ENCODE data around the gene GSTM4. TPM values are rescaled to one million over a fixed set of nuclear protein-coding genes. Genes with fewer than 3 reads are reported as not detected.
A peak's percentile ranks its signal among the peaks of the same experiment; 100 is the strongest.

The GSTM4 gene
- total and polyA plus RNA-seq, 2 of the 4 experiments (the other 2 are of a cell fraction), result 10.4 to 37.8 TPM

DNA sequence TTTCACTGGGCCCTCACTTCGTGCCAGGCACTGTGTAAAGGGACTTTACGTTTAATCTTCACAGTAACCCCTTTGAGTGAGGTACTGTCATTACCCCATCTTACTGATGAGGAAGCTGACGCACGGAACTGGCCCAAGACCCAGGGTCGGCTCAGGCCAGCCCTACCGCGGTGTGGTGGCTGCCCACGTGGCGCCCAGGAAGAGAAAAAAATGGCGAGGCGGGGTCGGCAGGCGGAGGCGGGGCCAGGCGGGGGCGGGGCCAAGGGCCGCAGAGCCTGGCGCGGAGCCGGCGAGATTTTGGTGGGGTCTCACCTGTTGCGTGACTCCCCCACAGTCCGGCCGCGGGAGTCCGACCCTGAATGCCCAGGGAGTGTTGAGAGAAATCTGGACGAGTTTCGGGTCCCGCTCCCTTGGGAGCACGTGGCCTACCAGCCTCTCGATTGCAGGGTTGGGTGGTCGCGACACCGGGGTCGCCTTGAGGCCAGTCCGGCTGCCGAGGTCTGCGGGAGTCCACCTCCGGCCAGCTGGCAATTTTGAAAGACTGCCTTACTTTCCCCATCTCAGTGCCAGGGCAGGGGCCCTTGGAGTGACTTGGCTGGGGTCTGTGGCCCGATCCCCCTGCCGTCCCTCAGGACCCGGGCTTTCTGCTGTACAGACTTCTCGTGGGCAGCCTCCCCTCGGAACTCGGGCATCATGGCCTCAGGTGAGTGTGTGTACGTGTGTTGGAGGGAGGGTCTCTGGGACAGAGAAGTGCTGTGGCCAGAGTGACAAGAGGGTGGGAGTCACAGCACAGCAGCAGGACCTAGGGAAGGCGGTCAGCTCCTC lies 36.1 kb upstream of the GSTM4 start, which contains the start of the genes AMPD2 and GNAT2:
Gene AMPD2 (plus strand): TSS at position 262 of the 825 bp plus-strand sequence. CDS start 1,339 bp downstream, outside the sequence.
Gene GNAT2 (minus strand): TSS at position 41 of the 825 bp plus-strand sequence. CDS start 6,746 bp downstream, outside the sequence.
- peak within 1 kb of the TSS; percentile 99 for H3K27ac ChIP-seq (ENCODE audit: insufficient read depth, low read length)
- peak within 1 kb of the TSS; percentile 99 for H3K4me2 ChIP-seq (ENCODE audit: low read depth, low read length)
- peak within 1 kb of the TSS; percentile 96 for H3K4me3 ChIP-seq (ENCODE audit: insufficient read depth, low read depth, low read length)
- ChIA-PET CTCF (interaction anchor here (0.6 to 2.0 kb wide), 5 partner anchors 10 to 126 kb away, joined by 3 to 6 read pairs (median 4); partner anchors contain the start of gene CYB561D1), POLR2A (ENCODE audit: unreplicated experiment) (interaction anchor here (1.5 kb wide), 1 partner anchor 71 kb away, joined by 5 read pairs; the partner anchor contains the start of gene GNAI3)
- H3K27me3 ChIP-seq (ENCODE audit: control insufficient read depth, insufficient read depth, low read length), result no peaks in the 10 kb centered on the region
- peak within 1 kb of the TSS; percentile 99 for H3K14ac ChIP-seq (replicated peaks; ENCODE audit: low read depth, low read length)
- peak within 1 kb of the TSS; percentile 81 for H2BK15ac ChIP-seq (ENCODE audit: low read depth, low read length)
- H3K23ac ChIP-seq (ENCODE audit: low read depth, low read length), result peak within 1 kb of the TSS; percentile 99
- peak within 1 kb of the TSS; percentile 97 for H3K18ac ChIP-seq (ENCODE audit: low read depth, low read length)
- H2AFZ ChIP-seq (replicated peaks; ENCODE audit: low read length, poor library complexity), result peak within 1 kb of the TSS; percentile 84
- peak within 1 kb of the TSS; percentile 99 for H3K4ac ChIP-seq (ENCODE audit: low read depth, low read length)
- H4K91ac ChIP-seq (ENCODE audit: insufficient read depth, low read depth, low read length), result peak within 1 kb of the TSS; percentile 100
- dilution Hi-C loops (cut with HindIII; ENCODE audit: low sequenced_read_pairs, unreplicated experiment) (no loop called here), in situ Hi-C loops (cut with MboI; ENCODE audit: low sequenced_read_pairs) (loop anchor here (5.0 kb wide), 1 partner anchor 72 kb away; the partner anchor contains the start of gene GNAI3), intact Hi-C loops (cut with micrococcal nuclease) (loop anchor here (2.0 to 10.0 kb wide), 2 partner anchors 71 to 335 kb away; partner anchors contain the start of genes GNAI3 and PSRC1)
- H4K5ac ChIP-seq (ENCODE audit: low read depth, low read length), result peak within 1 kb of the TSS; percentile 97
- H2BK5ac ChIP-seq (ENCODE audit: low read depth, low read length, poor library complexity, severe bottlenecking), result peak within 1 kb of the TSS; percentile 97
- peak within 1 kb of the TSS; percentile 85 to 99 for H4K8ac ChIP-seq (ENCODE audit: low read depth in 2 of 2, low read length in 2 of 2)
- H3K9ac ChIP-seq (ENCODE audit: low read depth, low read length), result peak within 1 kb of the TSS; percentile 99
- BruUV-seq (replicated peaks), result TSS peak; percentile 22
- H2AK9ac ChIP-seq (replicated peaks; ENCODE audit: low read depth, low read length, poor library complexity), result peak within 1 kb of the TSS; percentile 100
- no peaks in the 10 kb centered on the region; the same call in 1 of the 2 replicates for H3K36me3 ChIP-seq (ENCODE audit: control insufficient read depth, insufficient read depth, low read length)
- peaks cover 44% of the 10 kb centered on the region for H3K9me1 ChIP-seq (ENCODE audit: insufficient read depth, low read length)
- H2AK5ac ChIP-seq (ENCODE audit: low read depth, low read length), result peak within 1 kb of the TSS; percentile 100
- ATAC-seq (ENCODE audit: low read depth), result peak; percentile 41
- H3K4me1 ChIP-seq (ENCODE audit: control insufficient read depth, insufficient read depth, low read length), result peaks cover 46% of the 10 kb centered on the region
- 3% methylated on average over 9 of the region's 47 CpGs; no CpG with 5 or more reads in 1 of the 2 experiments for WGBS, 2 experiments (ENCODE audit: extremely low coverage in 2 of 2, insufficient read length in 1 of 2)
- peaks cover 16 to 78% of the 10 kb centered on the region in 2 experiments; a peak in 3 of 4 replicates for H3K79me1 ChIP-seq (ENCODE audit: low read depth in 1 of 2, low read length in 2 of 2)
- DNase-seq, result peak; percentile 89
- H4K20me1 ChIP-seq (ENCODE audit: insufficient read depth, low read length), result peaks cover 39% of the 10 kb centered on the region
- H2BK120ac ChIP-seq (ENCODE audit: low read depth, low read length), result peak within 1 kb of the TSS; percentile 95
- H3K9me3 ChIP-seq (ENCODE audit: control insufficient read depth, insufficient read depth, low read length), result no peaks in the 10 kb centered on the region
- H2BK20ac ChIP-seq (ENCODE audit: low read depth, low read length), result peak within 1 kb of the TSS; percentile 89
- peak within 1 kb of the TSS; percentile 91 for H3K56ac ChIP-seq (ENCODE audit: extremely low read depth, insufficient read depth, low read length)
- peak; percentile 64 for TF ChIP-seq POLR2A (IDR thresholded peaks at IDR 0.05; ENCODE audit: low read depth, low read length)
- peak; percentile 25; the same call in 1 of the 2 replicates for TF ChIP-seq BHLHE40 (IDR thresholded peaks at IDR 0.05; ENCODE audit: low read depth, low read length)
- 0 out of 2 replicates have a peak, but pooled peaks have one; percentile 22 for TF ChIP-seq FOS (IDR thresholded peaks at IDR 0.05; ENCODE audit: low read depth, low read length)
- TF ChIP-seq SMC3 (IDR thresholded peaks at IDR 0.05; ENCODE audit: low read depth, low read length), result no peak
- TF ChIP-seq MAFK (IDR thresholded peaks at IDR 0.05; ENCODE audit: low read depth, low read length), result no peak
- peak; percentile 29; the same call in 1 of the 2 replicates for TF ChIP-seq MAZ (IDR thresholded peaks at IDR 0.05; ENCODE audit: borderline replicate concordance, low read depth, low read length)
- TF ChIP-seq RCOR1 (IDR thresholded peaks at IDR 0.05; ENCODE audit: insufficient replicate concordance, low read length), result no peak
- TF ChIP-seq ELK1 (IDR thresholded peaks at IDR 0.05; ENCODE audit: borderline replicate concordance, low read depth, low read length), result no peak
- 0 out of 2 replicates have a peak, but pooled peaks have one; percentile 3 for TF ChIP-seq NFE2L2 (IDR thresholded peaks at IDR 0.05; ENCODE audit: low read depth, low read length)
- TF ChIP-seq CTCF (conservative IDR thresholded peaks at IDR 0.05; ENCODE audit: low read depth, low read length), result no peak
- TF ChIP-seq CEBPB (IDR thresholded peaks at IDR 0.05; ENCODE audit: low read depth, low read length), result peak; percentile 73
- TF ChIP-seq RFX5 (IDR thresholded peaks at IDR 0.05; ENCODE audit: low read depth, low read length), result no peak
